ENCODE measurements around the gene DHX8. TPM values are rescaled to one million over a fixed set of nuclear protein-coding genes. Genes with fewer than 3 reads are reported as not detected.
"Not testable (repeated sequence)": the region's sequence is repeated elsewhere in the genome, so short reads cannot be mapped to it uniquely, and the experiment has no call there.

The DHX8 gene
- total and polyA plus RNA-seq, 2 experiments from 2014 or later: 16.4 to 30.7 TPM

GRCh38 chr17:43448720-43449469 lies 34.9 kb upstream of the DHX8 start:
- H3K4me1 ChIP-seq (ENCODE audit: low read depth): no peaks in the 10 kb centered on the region
- H3K4me3 ChIP-seq: no peak overlapping the region
- no peak overlapping the region for H3K27ac ChIP-seq
- no peaks in the 10 kb centered on the region for H3K27me3 ChIP-seq
- no peaks in the 10 kb centered on the region for H3K36me3 ChIP-seq
- no peak for TF ChIP-seq CTCF (IDR thresholded peaks at IDR 0.05; ENCODE audit: low read depth, low read length)
- H3K9me3 ChIP-seq (ENCODE audit: low read depth): no peaks in the 10 kb centered on the region
- no peak for DNase-seq (ENCODE audit: low read depth in 1 of 2, low spot score in 1 of 2)

- H3K36me3 ChIP-seq: no peaks in the 10 kb centered on the region
- no peak overlapping the region for H3K4me3 ChIP-seq
- no peaks in the 10 kb centered on the region for H3K27me3 ChIP-seq
- H3K4me1 ChIP-seq (ENCODE audit: low read depth): no peaks in the 10 kb centered on the region
- no peak for TF ChIP-seq CTCF (IDR thresholded peaks at IDR 0.05; ENCODE audit: low read depth, low read length)
- no peak overlapping the region for H3K27ac ChIP-seq
- no peaks in the 10 kb centered on the region for H3K9me3 ChIP-seq (ENCODE audit: low read depth)
- no peak for DNase-seq (ENCODE audit: low read depth in 1 of 2, low spot score in 1 of 2)
Measured at GRCh38 chr17:43449470-43450248, 34.1 kb upstream of the DHX8 start.

- H3K36me3 ChIP-seq; H3K27ac ChIP-seq; H3K9me3 ChIP-seq (ENCODE audit: low read depth); H3K4me1 ChIP-seq (ENCODE audit: low read depth); H3K4me3 ChIP-seq; H3K27me3 ChIP-seq; DNase-seq (ENCODE audit: low read depth in 1 of 2, low spot score in 1 of 2): not testable (repeated sequence)
Measured at GRCh38 chr17:43450791-43451190, 33.0 kb upstream of the DHX8 start.

GRCh38 chr17:43451741-43452140 lies 32.0 kb upstream of the DHX8 start:
- not testable (repeated sequence) for H3K36me3 ChIP-seq; DNase-seq (ENCODE audit: low read depth in 1 of 2, low spot score in 1 of 2); H3K9me3 ChIP-seq (ENCODE audit: low read depth); H3K27me3 ChIP-seq; H3K27ac ChIP-seq; H3K4me3 ChIP-seq; H3K4me1 ChIP-seq (ENCODE audit: low read depth)

- H3K4me3 ChIP-seq: no peak overlapping the region
- DNase-seq (ENCODE audit: low read depth in 1 of 2, low spot score in 1 of 2): no peak
- no peaks in the 10 kb centered on the region for H3K9me3 ChIP-seq (ENCODE audit: low read depth)
- H3K27ac ChIP-seq: no peak overlapping the region
- no peaks in the 10 kb centered on the region for H3K4me1 ChIP-seq (ENCODE audit: low read depth)
- H3K27me3 ChIP-seq: no peaks in the 10 kb centered on the region
- TF ChIP-seq CTCF (IDR thresholded peaks at IDR 0.05; ENCODE audit: low read depth, low read length): no peak
- no peaks in the 10 kb centered on the region for H3K36me3 ChIP-seq
Measured at GRCh38 chr17:43453331-43453812, 30.4 kb upstream of the DHX8 start.

GRCh38 chr17:43454868-43455267 lies 28.9 kb upstream of the DHX8 start:
- Histone ChIP-seq H3K4me3 (no peak overlapping the region), H3K27me3 (no peaks in the 10 kb centered on the region), H3K4me1 (ENCODE audit: low read depth) (no peaks in the 10 kb centered on the region), H3K27ac (no peak overlapping the region), H3K36me3 (no peaks in the 10 kb centered on the region), H3K9me3 (ENCODE audit: low read depth) (no peaks in the 10 kb centered on the region)
- TF ChIP-seq CTCF (IDR thresholded peaks at IDR 0.05; ENCODE audit: low read depth, low read length): no peak
- no peak for DNase-seq (ENCODE audit: low read depth in 1 of 2, low spot score in 1 of 2)
